ENCODE data around the gene TSPAN14.

GRCh38 chr10:80496555-80497172 lies 42.6 kb downstream of the TSPAN14 start:
- TF ChIP-seq BCL6 (CRISPR knock-in tag; IDR thresholded peaks at IDR 0.05) (no peak), POLR2AphosphoS5 (IDR thresholded peaks at IDR 0.05; ENCODE audit: low read depth, low read length) (no peak), ZNF546 (CRISPR knock-in tag; conservative IDR thresholded peaks at IDR 0.05) (no peak), TBL1XR1 (IDR thresholded peaks at IDR 0.05; ENCODE audit: borderline replicate concordance, low read length, partially characterized antibody) (no peak), MTF2 (CRISPR knock-in tag; IDR thresholded peaks at IDR 0.05; ENCODE audit: borderline replicate concordance) (no peak), ATF7-NPFF (CRISPR knock-in tag; IDR thresholded peaks at IDR 0.05; ENCODE audit: low read depth) (no peak), CEBPB (IDR thresholded peaks at IDR 0.05; ENCODE audit: borderline replicate concordance, low read depth, low read length) (no peak), GABPA (IDR thresholded peaks at IDR 0.05; ENCODE audit: low read depth, low read length) (no peak), GABPA (CRISPR knock-in tag; IDR thresholded peaks at IDR 0.05; ENCODE audit: low read depth) (no peak), WIZ (CRISPR knock-in tag; IDR thresholded peaks at IDR 0.05) (no peak)
